ENCODE results near the gene OLR1.

GRCh38 chr12:10110256-10110844, 61.6 kb downstream of the OLR1 start:
- TF ChIP-seq CTCF (IDR thresholded peaks at IDR 0.05; ENCODE audit: extremely low read depth in 1 of 2, insufficient read depth in 1 of 2, low read depth in 1 of 2, low read length in 2 of 2) (no peak), POLR2A (IDR thresholded peaks at IDR 0.05; ENCODE audit: low read depth, low read length) (no peak), EZH2 (IDR thresholded peaks at IDR 0.05; ENCODE audit: borderline replicate concordance, low read depth, low read length, severe bottlenecking) (no peak), POLR2AphosphoS5 (IDR thresholded peaks at IDR 0.05; ENCODE audit: insufficient read depth, low read depth, low read length) (no peak), JUN (IDR thresholded peaks at IDR 0.05; ENCODE audit: borderline replicate concordance, insufficient read depth, insufficient read length, low read depth) (no peak), GATA2 (IDR thresholded peaks at IDR 0.05; ENCODE audit: insufficient read depth, insufficient read length, low read depth, low read length) (no peak), MYC (IDR thresholded peaks at IDR 0.05; ENCODE audit: low read depth, low read length) (no peak), MAX (IDR thresholded peaks at IDR 0.05; ENCODE audit: insufficient read depth, insufficient read length) (no peak), FOS (IDR thresholded peaks at IDR 0.05; ENCODE audit: borderline replicate concordance, insufficient read depth, low read length) (no peak)

Data from endothelial cell of umbilical vein (primary cell).